DMS114 treated with DMSO at 0.1 percent for 48 hours (cell line): ENCODE results near the gene NCOA1.

Experiments used
- DNase-seq: peaks from one replicate; lab custom pipeline; 2025; ENCODE audit not compliant: unreplicated experiment; lab: John Stamatoyannopoulos, UW

The NCOA1 gene

GRCh38 chr2:24501813-24502212 is 10.8 kb downstream of the NCOA1 start:
- no peak for DNase-seq

- no peak for DNase-seq
Measured at GRCh38 chr2:24505534-24506275, 14.7 kb downstream of the NCOA1 start.

GRCh38 chr2:24507549-24507948 is 16.5 kb downstream of the NCOA1 start:
- no peak for DNase-seq

GRCh38 chr2:24508878-24509277 is 17.8 kb downstream of the NCOA1 start:
- no peak for DNase-seq

GRCh38 chr2:24509425-24509824 is 18.4 kb downstream of the NCOA1 start:
- no peak for DNase-seq

GRCh38 chr2:24509840-24510239 is 18.8 kb downstream of the NCOA1 start:
- no peak for DNase-seq

- DNase-seq: no peak
Measured at GRCh38 chr2:24510771-24511170, 19.7 kb downstream of the NCOA1 start.

GRCh38 chr2:24511198-24511597 is 20.1 kb downstream of the NCOA1 start:
- DNase-seq: no peak

- DNase-seq: no peak
Measured at GRCh38 chr2:24511894-24512293, 20.8 kb downstream of the NCOA1 start.

- DNase-seq: no peak
Measured at GRCh38 chr2:24512404-24512803, 21.4 kb downstream of the NCOA1 start.

GRCh38 chr2:24512831-24513230 is 21.8 kb downstream of the NCOA1 start:
- DNase-seq: no peak

GRCh38 chr2:24513281-24514071 is 22.4 kb downstream of the NCOA1 start:
- DNase-seq: no peak

GRCh38 chr2:24514820-24515219 is 23.8 kb downstream of the NCOA1 start:
- no peak for DNase-seq

GRCh38 chr2:24515335-24515734 is 24.3 kb downstream of the NCOA1 start:
- no peak for DNase-seq

GRCh38 chr2:24515831-24516230 is 24.8 kb downstream of the NCOA1 start:
- DNase-seq: no peak

GRCh38 chr2:24517247-24517646 is 26.2 kb downstream of the NCOA1 start:
- DNase-seq: no peak

GRCh38 chr2:24520175-24520574 is 29.1 kb downstream of the NCOA1 start:
- DNase-seq: no peak

GRCh38 chr2:24521162-24521857 is 30.3 kb downstream of the NCOA1 start:
- DNase-seq: no peak

- no peak for DNase-seq
Measured at GRCh38 chr2:24521975-24522639, 31.1 kb downstream of the NCOA1 start.

GRCh38 chr2:24527536-24527935 is 36.5 kb downstream of the NCOA1 start:
- no peak for DNase-seq

GRCh38 chr2:24530796-24531195 is 39.7 kb downstream of the NCOA1 start:
- DNase-seq: no peak
